Measurements from ENCODE around the gene INPP5A.
"Not testable (repeated sequence)": the region's sequence is repeated elsewhere in the genome, so short reads cannot be mapped to it uniquely, and the experiment has no call there.

The INPP5A gene

GRCh38 chr10:132504501-132505272 lies 32.9 kb upstream of the INPP5A start:
- no peak for FAIRE-seq

- not testable (repeated sequence) for FAIRE-seq
Measured at GRCh38 chr10:132505546-132505945, 32.0 kb upstream of the INPP5A start.

- FAIRE-seq, result no peak
Measured at GRCh38 chr10:132506711-132507408, 30.7 kb upstream of the INPP5A start.

GRCh38 chr10:132507409-132507955 lies 30.1 kb upstream of the INPP5A start:
- no peak for FAIRE-seq

- FAIRE-seq, result no peak
Measured at GRCh38 chr10:132507956-132508490, 29.6 kb upstream of the INPP5A start.

- no peak for FAIRE-seq
Measured at GRCh38 chr10:132508581-132509443, 28.8 kb upstream of the INPP5A start.

GRCh38 chr10:132509506-132510173 lies 27.9 kb upstream of the INPP5A start:
- FAIRE-seq, result no peak

- FAIRE-seq, result no peak
Measured at GRCh38 chr10:132510174-132510611, 27.4 kb upstream of the INPP5A start.

- FAIRE-seq, result no peak
Measured at GRCh38 chr10:132511121-132512051, 26.2 kb upstream of the INPP5A start.

GRCh38 chr10:132512052-132512442 lies 25.5 kb upstream of the INPP5A start:
- no peak for FAIRE-seq

GRCh38 chr10:132512693-132513345 lies 24.8 kb upstream of the INPP5A start:
- no peak for FAIRE-seq

GRCh38 chr10:132514821-132515520 lies 22.6 kb upstream of the INPP5A start:
- no peak for FAIRE-seq

- FAIRE-seq, result no peak
Measured at GRCh38 chr10:132515811-132516726, 21.5 kb upstream of the INPP5A start.

- no peak for FAIRE-seq
Measured at GRCh38 chr10:132516771-132517725, 20.5 kb upstream of the INPP5A start.

- FAIRE-seq, result no peak
Measured at GRCh38 chr10:132517951-132518521, 19.6 kb upstream of the INPP5A start.

- FAIRE-seq, result no peak
Measured at GRCh38 chr10:132518572-132519381, 18.8 kb upstream of the INPP5A start.
